HCT116 (cell line): Measurements from ENCODE around the gene LRRC42. TPM values are rescaled to one million over a fixed set of nuclear protein-coding genes. Genes with fewer than 3 reads are reported as not detected.

ENCODE experiments used
- ATAC-seq: fragments of 200-7000 bp; cut with Tn5 transposase; 2 replicates; pipeline ENCODE4 v1.9.1; 2020; ENCODE audit warnings: mild to moderate bottlenecking, moderate library complexity
- BruUV-seq: library from RNA; stranded (reverse); fragments of 400-500 nt; replicated peaks from 2 replicates; lab custom pipeline; 2021; lab: Mats Ljungman, UMichigan
- CTCF ChIA-PET: fragments of 300-600 bp; sonication (Branson Sonifier 250); formaldehyde crosslinking; loops from one replicate; lab custom pipeline; 2021; ENCODE audit warnings: antibody characterized with exemption; lab: Charles Lee
- POLR2A ChIA-PET: fragments of 300-600, 350-600 bp; sonication (Branson Sonifier 250); formaldehyde crosslinking; loops from one replicate; lab custom pipeline; 2021; ENCODE audit warnings: antibody characterized with exemption; lab: Charles Lee
- RAD21 ChIA-PET, 2 experiments: fragments of 300-600 bp; sonication (Branson Sonifier 250); formaldehyde crosslinking; loops; one replicate each; lab custom pipeline; 2023; ENCODE audit warnings: low total read pairs in 2 of 2; ENCODE audit not compliant: uncharacterized antibody in 2 of 2, unreplicated experiment in 2 of 2, low non-redundant PET in 1 of 2; lab: Charles Lee
- DNase-seq: peaks from one replicate; pipeline ENCODE4 v3.0.0-alpha.2; 2010; ENCODE audit warnings: low read depth, low spot score
- H2AFZ ChIP-seq: fragments of 200-600 bp; shearing (Covaris generic), sonication (generic); 2 replicates; pipeline ENCODE4 v1.6.1; 2017; ENCODE audit warnings: low read depth, mixed run types, mixed read lengths, antibody characterized with exemption, low read length; ENCODE audit not compliant: poor library complexity, severe bottlenecking
- H3K27ac ChIP-seq: 2 replicates; pipeline ENCODE4 v1.5.1; 2012; ENCODE audit warnings: low read depth, low read length
- H3K27me3 ChIP-seq: fragments of 200-600 bp; sonication (generic); 2 replicates; pipeline ENCODE4 v1.6.1; 2016; ENCODE audit warnings: mixed run types, low read length, mixed read lengths; ENCODE audit not compliant: insufficient read depth
- H3K36me3 ChIP-seq, 2 experiments: fragments of 200-500 bp in 1 of 2; fragments of 200-600 bp in 1 of 2; sonication (Bioruptor generic) in 1 of 2; sonication (generic) in 1 of 2; 2 replicates each; pipeline versions ENCODE4 v1.5.1 to v1.6.1; 2014 to 2016; ENCODE audit warnings: low read length in 2 of 2, inconsistent platforms in 1 of 2, mixed read lengths in 1 of 2, mixed run types in 1 of 2; ENCODE audit not compliant: insufficient read depth in 2 of 2, control insufficient read depth in 1 of 2
- H3K4me1 ChIP-seq, 2 experiments: fragments of 200-600 bp in 1 of 2; sonication (generic) in 1 of 2; 2 replicates each; pipeline versions ENCODE4 v1.5.1 to v1.6.1; 2012 to 2017; ENCODE audit warnings: low read length in 2 of 2, inconsistent platforms in 1 of 2, mild to moderate bottlenecking in 1 of 2, mixed read lengths in 1 of 2, mixed run types in 1 of 2, moderate library complexity in 1 of 2; ENCODE audit not compliant: insufficient read depth in 2 of 2, control insufficient read depth in 1 of 2
- H3K4me2 ChIP-seq: fragments of 200-600 bp; sonication (generic); 2 replicates; pipeline ENCODE4 v1.6.1; 2017; ENCODE audit warnings: mixed run types, low read length, mixed read lengths
- H3K4me3 ChIP-seq, 2 experiments: fragments of 200-600 bp in 1 of 2; sonication (generic) in 1 of 2; replicated peaks in 1 of 2; 2 replicates each; pipeline ENCODE4 v1.5.1; 2011 to 2016; ENCODE audit warnings: low read length in 2 of 2, control low read depth in 1 of 2, low read depth in 1 of 2, mild to moderate bottlenecking in 1 of 2, mixed read lengths in 1 of 2, mixed run types in 1 of 2
- H3K79me2 ChIP-seq: fragments of 200-600 bp; sonication (generic); 2 replicates; pipeline ENCODE4 v1.6.1; 2017; ENCODE audit warnings: mild to moderate bottlenecking, mixed run types, low read length, moderate library complexity, mixed read lengths; ENCODE audit not compliant: insufficient read depth
- H3K9ac ChIP-seq: fragments of 200-600 bp; sonication (generic); 2 replicates; pipeline ENCODE4 v1.6.1; 2016; ENCODE audit warnings: low read length, mixed read lengths
- H3K9me2 ChIP-seq: fragments of 200-600 bp; sonication (generic), shearing (Covaris generic); 2 replicates; pipeline ENCODE4 v1.6.1; 2017; ENCODE audit warnings: mixed run types, mild to moderate bottlenecking, moderate library complexity; ENCODE audit not compliant: insufficient read depth
- H3K9me3 ChIP-seq, 2 experiments: fragments of 200-500 bp in 1 of 2; fragments of 200-600 bp in 1 of 2; sonication (Bioruptor generic) in 1 of 2; sonication (generic) in 1 of 2; 2 replicates each; pipeline ENCODE4 v1.6.1; 2014 to 2017; ENCODE audit warnings: low read length in 2 of 2, mixed read lengths in 2 of 2, inconsistent platforms in 1 of 2, low read depth in 1 of 2, mild to moderate bottlenecking in 1 of 2, mixed run types in 1 of 2, moderate library complexity in 1 of 2; ENCODE audit not compliant: control insufficient read depth in 1 of 2, insufficient read depth in 1 of 2
- H4K20me1 ChIP-seq: fragments of 200-600 bp; sonication (generic), shearing (Covaris generic); 2 replicates; pipeline ENCODE4 v1.6.1; 2017; ENCODE audit warnings: mixed run types, mild to moderate bottlenecking, moderate library complexity; ENCODE audit not compliant: insufficient read depth
- ATF3 ChIP-seq: IDR thresholded peaks from 2 replicates; pipeline ENCODE4 v1.6.1; 2012
- CBX3 ChIP-seq: IDR thresholded peaks from 2 replicates; pipeline ENCODE4 v1.6.1; 2012; ENCODE audit warnings: low read depth
- EGR1 ChIP-seq: IDR thresholded peaks from 2 replicates; pipeline ENCODE4 v1.6.1; 2012; ENCODE audit warnings: low read depth
- EZH2 ChIP-seq: fragments of 200-600 bp; sonication (generic); IDR thresholded peaks from 2 replicates; pipeline ENCODE4 v1.6.1; 2017; ENCODE audit warnings: antibody characterized with exemption, mixed run types
- EZH2phosphoT487 ChIP-seq: fragments of 200-600 bp; IDR thresholded peaks from 2 replicates; pipeline ENCODE4 v1.6.1; 2018; ENCODE audit warnings: antibody characterized with exemption, borderline replicate concordance
- FOSL1 ChIP-seq: IDR thresholded peaks from 2 replicates; pipeline ENCODE4 v1.6.1; 2012; ENCODE audit warnings: low read depth
- MAX ChIP-seq: IDR thresholded peaks from 2 replicates; pipeline ENCODE4 v1.6.1; 2012
- POLR2A ChIP-seq: IDR thresholded peaks from 2 replicates; pipeline ENCODE4 v1.7.0; 2011; ENCODE audit warnings: borderline replicate concordance; ENCODE audit not compliant: insufficient read depth, insufficient read length; ENCODE audit errors: extremely low read depth
- POLR2AphosphoS5 ChIP-seq: IDR thresholded peaks from 2 replicates; pipeline ENCODE4 v1.6.1; 2011; ENCODE audit warnings: mild to moderate bottlenecking, low read depth, low read length, moderate library complexity
- RAD21 ChIP-seq: IDR thresholded peaks from 2 replicates; pipeline ENCODE4 v1.6.1; 2012; ENCODE audit warnings: low read depth, mild to moderate bottlenecking
- SIN3A ChIP-seq: IDR thresholded peaks from 2 replicates; pipeline ENCODE4 v1.6.1; 2012; ENCODE audit warnings: low read depth
- SRF ChIP-seq: IDR thresholded peaks from 2 replicates; pipeline ENCODE4 v1.6.1; 2012; ENCODE audit warnings: low read depth
- TCF7L2 ChIP-seq: IDR thresholded peaks from 2 replicates; pipeline ENCODE4 v1.7.0; 2011; ENCODE audit warnings: borderline replicate concordance, inconsistent platforms; ENCODE audit not compliant: insufficient read depth, insufficient read length; ENCODE audit errors: extremely low read depth
- YY1 ChIP-seq: IDR thresholded peaks from 2 replicates; pipeline ENCODE4 v1.6.1; 2011; ENCODE audit warnings: low read length, low read depth, moderate library complexity, mild to moderate bottlenecking; ENCODE audit not compliant: insufficient replicate concordance; ENCODE audit errors: extremely low read depth
- ZBTB33 ChIP-seq: IDR thresholded peaks from 2 replicates; pipeline ENCODE4 v1.6.1; 2011; ENCODE audit warnings: mild to moderate bottlenecking, low read length, moderate library complexity; ENCODE audit not compliant: insufficient replicate concordance; ENCODE audit errors: extremely low read depth
- ZFX ChIP-seq: fragments of 450-650 bp; IDR thresholded peaks from 2 replicates; pipeline ENCODE4 v1.6.1; 2017
- ZNF274 ChIP-seq: fragments of 200-500 bp; sonication (Bioruptor generic); IDR thresholded peaks from 2 replicates; pipeline ENCODE4 v1.6.1; 2014; ENCODE audit warnings: mild to moderate bottlenecking, low read depth, low read length, inconsistent platforms
- intact Hi-C: fragments of 100-400 bp; cut with micrococcal nuclease; formaldehyde crosslinking; loops from 2 replicates; pipeline ENCODE4 v1.10.0; 2022
- total RNA-seq: library from RNA; stranded (reverse); gene quantifications from one replicate; pipeline ENCODE4 v1.2.1, GENCODE V29; 2021; ENCODE audit not compliant: unreplicated experiment
- TF ChIP-seq, protein P1 (sequence below), 3 experiments: fragments of 200-600 bp in 1 of 3; sonication (generic) in 1 of 3; IDR thresholded peaks in 2 of 3; conservative IDR thresholded peaks in 1 of 3; 2 replicates each; pipeline ENCODE4 v1.5.1; 2012 to 2017; ENCODE audit warnings: low read depth in 2 of 3, low read length in 2 of 3, antibody characterized with exemption in 1 of 3, borderline replicate concordance in 1 of 3, control low read depth in 1 of 3, mild to moderate bottlenecking in 1 of 3, mixed read lengths in 1 of 3, mixed run types in 1 of 3, moderate library complexity in 1 of 3; ENCODE audit not compliant: insufficient read depth in 1 of 3

Gene LRRC42
- total RNA-seq, 1 experiment from 2014 or later, result 62.5 TPM

DNA sequence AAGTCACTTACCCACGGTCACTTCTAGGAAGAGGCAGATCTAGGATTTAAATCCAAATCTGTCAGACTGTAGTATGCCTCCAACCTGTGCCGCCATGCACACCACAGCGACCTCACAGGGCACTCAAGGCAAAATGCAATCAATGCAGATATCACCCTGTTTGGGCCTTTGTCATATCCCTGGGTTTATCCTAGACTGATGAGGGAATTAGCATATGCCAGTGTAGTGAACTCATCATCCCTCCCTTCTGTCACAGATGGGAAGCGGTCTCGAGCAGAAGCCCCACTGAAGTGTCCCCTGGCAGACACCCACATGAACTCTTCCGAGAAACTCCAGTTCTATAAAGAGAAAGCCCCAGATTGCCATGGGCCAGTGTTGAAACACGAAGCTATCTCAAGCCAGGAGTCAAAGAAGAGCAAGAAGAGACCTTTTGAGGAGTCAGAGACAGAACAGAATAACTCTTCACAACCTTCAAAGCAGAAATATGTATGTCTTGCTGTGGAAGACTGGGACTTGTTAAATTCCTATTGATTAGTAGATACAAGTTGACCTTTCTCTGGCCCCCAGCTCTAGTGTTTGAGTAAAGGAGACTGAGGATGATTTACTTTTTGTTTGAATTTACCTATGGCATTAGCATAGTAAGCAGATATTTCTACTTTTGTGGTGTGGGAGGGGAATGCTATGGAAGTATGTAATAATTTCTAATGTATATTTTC, 21.4 kb downstream of the LRRC42 start:
- TF ChIP-seq TCF7L2 (no peak), POLR2AphosphoS5 (no peak), CBX3 (no peak), RAD21 (no peak), POLR2A (no peak), EZH2 (no peak), ZNF274 (no peak), FOSL1 (no peak), ZFX (no peak), YY1 (no peak), EGR1 (no peak), ZBTB33 (no peak), EZH2phosphoT487 (no peak), MAX (no peak), SIN3A (no peak), SRF (no peak), ATF3 (no peak)
- TF ChIP-seq, protein P1, sequence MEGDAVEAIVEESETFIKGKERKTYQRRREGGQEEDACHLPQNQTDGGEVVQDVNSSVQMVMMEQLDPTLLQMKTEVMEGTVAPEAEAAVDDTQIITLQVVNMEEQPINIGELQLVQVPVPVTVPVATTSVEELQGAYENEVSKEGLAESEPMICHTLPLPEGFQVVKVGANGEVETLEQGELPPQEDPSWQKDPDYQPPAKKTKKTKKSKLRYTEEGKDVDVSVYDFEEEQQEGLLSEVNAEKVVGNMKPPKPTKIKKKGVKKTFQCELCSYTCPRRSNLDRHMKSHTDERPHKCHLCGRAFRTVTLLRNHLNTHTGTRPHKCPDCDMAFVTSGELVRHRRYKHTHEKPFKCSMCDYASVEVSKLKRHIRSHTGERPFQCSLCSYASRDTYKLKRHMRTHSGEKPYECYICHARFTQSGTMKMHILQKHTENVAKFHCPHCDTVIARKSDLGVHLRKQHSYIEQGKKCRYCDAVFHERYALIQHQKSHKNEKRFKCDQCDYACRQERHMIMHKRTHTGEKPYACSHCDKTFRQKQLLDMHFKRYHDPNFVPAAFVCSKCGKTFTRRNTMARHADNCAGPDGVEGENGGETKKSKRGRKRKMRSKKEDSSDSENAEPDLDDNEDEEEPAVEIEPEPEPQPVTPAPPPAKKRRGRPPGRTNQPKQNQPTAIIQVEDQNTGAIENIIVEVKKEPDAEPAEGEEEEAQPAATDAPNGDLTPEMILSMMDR (IDR thresholded peaks at IDR 0.05 in 2 of 3, conservative IDR thresholded peaks at IDR 0.05 in 1 of 3; ENCODE audit: borderline replicate concordance in 1 of 3, insufficient read depth in 1 of 3, low read depth in 2 of 3, low read length in 2 of 3), result no peak
- Histone ChIP-seq H2AFZ (no peak overlapping the region), H3K36me3 (peaks cover 42 to 55% of the 10 kb centered on the region in 2 experiments; a peak in 3 of 4 replicates), H3K9me3 (no peaks in the 10 kb centered on the region), H3K27me3 (no peaks in the 10 kb centered on the region), H3K4me1 (no peaks in the 10 kb centered on the region), H3K4me3 (no peak overlapping the region), H3K9me2 (no peaks in the 10 kb centered on the region), H3K27ac (no peak overlapping the region), H3K79me2 (no peaks in the 10 kb centered on the region), H4K20me1 (no peaks in the 10 kb centered on the region), H3K4me2 (no peak overlapping the region), H3K9ac (no peak overlapping the region)
- DNase-seq (no peak), ATAC-seq (0 out of 2 replicates have a peak, but pooled peaks have one; percentile 30)
- ChIA-PET RAD21 (no interaction called here), POLR2A (no interaction called here), CTCF (interaction anchor here (1.7 kb wide), 1 partner anchor 8 kb away, joined by 5 read pairs; no protein-coding TSS in a partner anchor)
- no TSS peak for BruUV-seq
- intact Hi-C loops, result no loop called here
